Hematopoietic multipotent progenitor cell treated with erythropoietin and hydrocortisone succinate and interleukin-3 and kit ligand, for 8 days (in vitro differentiated cells): ENCODE data around the gene RGS7.

Experiments used
- DNase-seq: peaks from one replicate; pipeline ENCODE4 v3.0.0-alpha.2; 2015

RGS7 gene

DNA sequence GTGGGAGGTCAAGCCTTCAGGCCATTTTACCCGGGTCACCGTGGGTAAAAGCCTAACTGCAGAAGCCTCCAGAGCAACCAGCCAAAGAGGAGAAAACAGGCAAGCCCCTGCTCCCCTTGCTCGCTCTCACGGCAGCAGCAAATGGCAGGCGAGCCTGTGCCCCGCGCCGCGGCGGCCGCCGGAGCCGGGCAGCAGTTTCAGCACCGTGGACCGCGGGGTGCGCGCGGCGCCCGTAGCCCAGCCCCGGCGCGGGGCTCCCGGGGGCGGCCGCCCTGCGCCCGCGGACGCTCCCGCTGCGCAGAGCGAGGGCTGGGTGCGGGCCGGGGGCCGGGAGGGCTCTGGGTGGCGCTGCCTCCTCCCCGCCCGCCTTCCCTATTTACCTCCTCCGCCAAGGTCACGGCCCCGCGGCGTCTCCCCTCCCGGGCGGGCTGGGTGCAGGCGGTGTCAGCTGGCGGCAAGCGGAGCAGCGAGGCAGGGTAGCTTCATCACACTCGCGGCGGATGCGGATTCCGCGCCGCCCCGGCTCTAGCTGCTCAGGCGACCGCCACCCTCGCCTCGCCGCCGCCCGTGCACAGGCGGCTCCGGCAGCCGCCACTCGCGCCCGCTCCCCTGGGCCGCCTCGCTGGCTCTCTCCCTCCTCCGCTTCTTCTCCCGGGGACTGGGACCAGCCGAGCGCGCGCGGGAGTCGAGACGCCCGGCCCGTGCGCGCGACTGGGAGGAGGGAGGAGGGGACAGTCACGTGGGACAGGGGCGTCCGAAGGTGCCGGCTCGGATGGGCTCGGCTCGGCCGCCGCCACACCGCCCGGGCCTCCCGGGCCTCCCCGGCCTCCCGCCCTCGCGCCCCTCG is at the start of gene RGS7:
RGS7 (minus strand) TSS at position 687 of the 847 bp plus-strand sequence.
- no peak for DNase-seq

DNA sequence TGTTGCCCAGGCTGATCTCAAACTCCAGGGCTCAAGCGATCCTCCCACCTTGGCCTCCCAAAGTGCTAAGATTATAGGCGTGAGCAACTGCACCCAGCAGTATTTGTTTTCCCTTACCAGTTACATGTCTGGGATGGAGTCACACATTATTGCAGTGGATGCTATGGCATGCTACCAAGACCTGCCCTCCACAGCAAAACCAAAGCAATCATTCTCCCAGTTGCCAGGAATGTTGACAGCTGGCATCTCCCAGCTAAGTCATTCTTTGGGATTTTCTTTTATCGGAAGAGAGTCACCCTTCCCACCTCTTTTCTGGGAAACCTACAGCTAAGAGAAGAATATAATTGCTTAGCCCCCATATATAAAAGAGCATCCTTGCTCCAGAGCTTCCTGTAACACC is 49.4 kb upstream of the RGS7 start:
- no peak for DNase-seq

DNA sequence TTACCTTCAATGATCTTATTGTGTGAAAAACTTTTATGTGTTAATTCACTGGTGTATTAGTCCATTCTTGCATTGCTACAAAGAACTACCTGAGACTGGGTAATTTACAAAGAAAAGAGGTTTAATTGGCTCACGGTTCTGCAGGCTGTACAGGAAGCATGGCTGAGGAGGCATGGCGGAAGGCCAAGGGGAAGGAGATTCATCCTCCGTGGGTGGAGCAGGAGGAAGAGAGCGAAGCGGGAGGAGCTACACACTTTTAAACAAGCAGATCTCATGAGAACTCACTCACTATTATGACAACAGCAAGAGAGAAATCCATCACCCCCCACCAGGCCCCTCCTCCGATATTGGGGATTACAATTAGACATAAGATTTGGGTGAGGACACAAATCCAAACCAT is 44.2 kb upstream of the RGS7 start:
- no peak for DNase-seq

DNA sequence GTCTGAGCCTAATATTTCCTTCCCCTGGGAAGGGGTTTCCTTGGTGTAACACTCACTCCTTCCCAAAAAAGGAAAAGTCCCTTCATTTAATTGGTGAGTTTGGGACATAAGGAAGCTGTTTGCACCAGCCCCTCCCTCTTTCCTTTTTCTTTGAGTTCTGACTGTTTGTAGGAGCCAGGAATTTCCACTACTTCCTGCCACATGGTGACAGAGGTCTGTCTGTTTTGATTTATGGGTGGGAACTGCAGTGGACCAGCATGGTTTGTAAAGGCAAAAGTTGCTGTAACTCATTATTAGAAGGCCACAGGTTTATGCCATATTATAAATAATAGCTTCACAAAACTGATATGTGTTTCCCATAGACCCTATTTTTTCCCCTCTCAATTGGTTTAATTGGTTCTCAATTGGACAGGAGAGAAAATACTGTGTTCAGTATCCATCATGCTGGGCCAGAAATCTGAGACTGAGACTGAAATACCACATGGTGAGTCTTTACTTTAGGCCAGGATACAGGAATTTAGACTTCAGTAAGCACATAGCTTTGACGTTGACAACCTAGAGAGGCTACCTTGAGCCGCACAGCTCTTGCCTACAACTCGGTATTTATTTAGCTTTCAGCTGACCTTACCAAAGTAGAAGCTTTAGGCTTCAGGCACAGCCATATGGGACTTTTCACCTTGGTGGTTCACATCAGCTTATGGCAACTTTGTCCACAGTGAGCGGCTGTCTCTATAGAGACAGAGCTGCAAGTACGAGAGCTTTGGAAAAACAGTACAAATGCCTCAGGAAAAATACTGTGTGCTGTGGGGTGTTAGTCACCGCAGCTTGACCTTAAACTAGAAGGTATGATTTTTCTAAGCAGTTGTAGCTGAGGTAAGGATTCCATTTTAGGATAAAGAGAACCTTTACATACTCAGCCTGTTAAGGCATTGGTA is 40.0 kb upstream of the RGS7 start:
- DNase-seq, result no peak

GRCh38 chr1:241391926-241392710 is 35.1 kb upstream of the RGS7 start:
- DNase-seq, result no peak

GRCh38 chr1:241390526-241390925 is 33.5 kb upstream of the RGS7 start:
- no peak for DNase-seq

DNA sequence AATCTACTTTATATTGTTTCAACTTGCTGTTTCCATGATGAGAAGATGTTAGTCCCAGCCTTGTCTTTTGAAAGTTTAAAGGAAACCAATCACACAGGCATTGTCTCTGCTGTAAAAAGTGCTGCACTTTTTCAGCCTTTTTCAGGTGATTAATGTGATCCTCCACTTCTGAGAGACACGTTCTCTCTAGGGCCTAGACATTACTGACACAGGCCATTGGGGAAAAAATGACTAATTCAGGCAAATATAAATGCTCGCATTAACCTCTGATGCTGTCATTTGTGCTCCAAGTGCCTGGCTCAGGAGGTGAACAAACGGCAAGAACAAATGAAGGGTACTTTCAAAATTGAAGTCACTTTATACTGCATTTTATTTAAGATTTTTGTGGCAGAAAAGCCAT is 32.4 kb upstream of the RGS7 start:
- DNase-seq, result no peak

- DNase-seq, result no peak
Measured at GRCh38 chr1:241387216-241387615, 30.2 kb upstream of the RGS7 start.

- DNase-seq, result no peak
Measured at GRCh38 chr1:241376701-241377100, 19.7 kb upstream of the RGS7 start.

- no peak for DNase-seq
Measured at GRCh38 chr1:241375886-241376285, 18.9 kb upstream of the RGS7 start.

DNA sequence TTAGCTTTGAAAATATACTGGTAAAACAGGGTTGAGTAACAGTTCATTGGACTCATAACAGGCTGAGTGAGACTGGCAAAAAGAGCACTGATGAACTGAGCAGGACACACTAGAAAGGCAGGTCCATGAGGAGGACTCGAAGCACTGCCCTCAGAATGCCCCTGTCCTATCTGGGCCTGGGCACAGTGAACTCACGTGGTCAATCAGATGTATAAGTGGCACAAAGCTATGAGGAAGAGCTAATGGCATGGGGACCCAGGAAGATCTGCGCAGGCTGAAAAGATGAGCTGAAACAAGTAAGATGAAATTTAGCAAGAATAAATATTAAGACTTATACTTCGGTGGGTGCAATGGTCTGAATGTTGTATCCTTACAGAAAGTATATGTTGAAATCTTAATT is 9.2 kb upstream of the RGS7 start:
- no peak for DNase-seq

DNA sequence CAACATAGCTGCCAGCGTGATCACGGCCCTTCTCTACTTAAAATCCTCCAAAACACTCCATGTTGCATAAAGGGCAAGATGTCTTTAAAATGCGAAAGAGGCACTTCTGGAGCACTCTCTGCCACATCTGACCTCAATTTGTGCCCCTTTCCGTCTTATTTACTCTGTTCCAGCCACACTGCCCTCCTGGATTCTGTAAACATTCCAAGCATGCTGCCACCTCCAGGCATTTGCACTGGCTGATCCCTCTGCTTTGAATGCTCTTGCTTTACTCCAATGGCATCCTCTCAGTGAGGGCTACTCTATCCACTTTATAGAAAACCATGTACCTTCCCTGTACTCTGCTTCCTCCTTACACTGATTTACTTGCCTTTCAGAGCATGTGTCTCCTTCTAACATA is 5.3 kb upstream of the RGS7 start:
- DNase-seq, result no peak

- DNase-seq, result no peak
Measured at GRCh38 chr1:241357366-241358340, 648 bp upstream of the RGS7 start.

GRCh38 chr1:241356187-241356518 is 852 bp downstream of the RGS7 start:
- DNase-seq, result no peak

- DNase-seq, result no peak
Measured at GRCh38 chr1:241355311-241356010, 1.5 kb downstream of the RGS7 start.

DNA sequence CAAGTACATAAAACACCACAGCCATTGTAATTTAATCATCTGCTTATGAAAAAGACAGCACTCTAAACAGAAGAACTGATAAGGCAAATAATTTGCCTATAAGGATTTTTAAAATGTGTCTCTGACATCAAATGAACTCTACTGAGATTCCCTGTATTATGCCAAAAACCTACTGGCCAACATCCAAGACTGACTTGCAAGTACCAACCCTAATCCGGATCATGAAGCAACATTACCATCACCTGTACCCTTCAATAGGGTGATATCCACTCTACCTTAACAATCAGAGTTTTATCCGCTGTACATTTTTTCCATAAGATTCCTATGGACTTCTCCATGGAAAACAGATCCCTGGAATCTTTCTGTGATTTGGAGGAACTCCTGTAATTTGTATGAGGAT is 4.6 kb downstream of the RGS7 start:
- DNase-seq, result no peak

GRCh38 chr1:241351841-241352240 is 5.2 kb downstream of the RGS7 start:
- DNase-seq, result no peak

DNA sequence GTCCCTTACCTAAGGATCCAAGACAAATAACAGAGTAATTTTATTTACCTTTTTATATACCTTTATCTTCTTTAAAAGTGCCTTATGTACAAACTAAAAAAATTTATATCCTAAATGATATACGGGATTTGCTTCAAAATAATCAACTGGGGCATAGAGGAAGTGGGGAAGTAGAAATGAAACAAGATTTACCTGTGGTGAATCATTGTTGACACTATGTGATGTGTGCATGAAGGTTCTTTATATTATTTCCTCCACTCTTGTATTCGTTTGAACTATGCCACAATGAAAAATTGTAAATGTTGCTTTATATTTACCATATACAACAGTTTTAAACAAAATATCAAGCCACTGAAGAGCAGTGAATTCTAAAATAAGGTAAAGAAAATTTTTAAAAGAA is 13.0 kb downstream of the RGS7 start:
- DNase-seq, result no peak

DNA sequence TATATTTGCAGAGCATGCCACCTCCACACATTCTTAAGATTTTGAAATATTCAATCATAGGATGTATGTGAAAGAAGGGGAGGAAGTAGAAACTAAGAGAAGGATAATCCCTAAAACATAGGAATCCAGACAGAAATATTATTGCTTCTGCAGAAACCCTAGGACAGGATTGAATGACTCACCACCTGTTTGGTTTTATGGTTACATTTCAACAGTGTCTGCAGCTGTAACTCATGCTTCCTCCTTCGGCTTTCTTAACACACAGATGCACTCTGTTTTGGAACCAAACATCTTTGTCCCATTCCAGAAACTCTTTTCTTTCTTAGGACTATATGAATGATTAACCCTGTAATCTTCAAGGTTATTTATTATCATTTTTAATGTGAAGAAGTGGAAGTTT is 20.7 kb downstream of the RGS7 start:
- no peak for DNase-seq

- DNase-seq, result no peak
Measured at GRCh38 chr1:241332987-241333386, 24.0 kb downstream of the RGS7 start.

- no peak for DNase-seq
Measured at GRCh38 chr1:241332037-241332409, 25.0 kb downstream of the RGS7 start.
